SH-SY5Y (cell line): ENCODE data around the gene IFIT3.

Experiments
- GATA2 ChIP-seq: IDR thresholded peaks from 2 replicates; pipeline ENCODE4 v1.6.1; 2011; ENCODE audit warnings: mild to moderate bottlenecking, low read depth, low read length
- GATA3 ChIP-seq: IDR thresholded peaks from 2 replicates; pipeline ENCODE4 v1.6.1; 2011; ENCODE audit warnings: low read depth, mild to moderate bottlenecking, low read length, moderate library complexity

DNA sequence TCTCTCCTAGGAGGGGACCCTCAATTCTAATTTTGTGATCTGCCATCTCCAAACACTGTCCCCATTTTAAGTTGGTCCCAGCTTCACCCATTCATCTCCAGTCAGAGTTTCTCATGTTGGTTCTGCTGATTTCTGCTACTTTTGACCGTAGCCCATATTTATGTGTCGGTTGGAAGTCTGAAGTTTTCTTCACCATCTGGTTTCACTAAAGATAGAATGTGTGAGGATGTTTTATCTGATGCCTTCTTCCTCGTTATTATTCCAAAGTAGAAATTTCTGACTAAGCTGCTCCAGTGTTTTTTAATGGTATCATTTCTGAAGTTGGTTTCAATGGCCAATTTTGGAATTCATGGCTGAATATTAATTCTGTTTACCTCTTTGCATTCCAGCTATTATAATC is 47.3 kb upstream of the IFIT3 start:
- TF ChIP-seq GATA2: no peak
- no peak for TF ChIP-seq GATA3
